Vagina (tissue), 2 donors: Measurements from ENCODE around the gene ST7.

Experiments used
- CTCF ChIP-seq, 3 experiments: fragments of 450-650 bp in 2 of 3; fragments of 200-600 bp in 1 of 3; sonication (generic) in 1 of 3; IDR thresholded peaks; one replicate each; pipeline ENCODE4 v1.5.1; 2017 to 2019; ENCODE audit warnings: antibody characterized with exemption in 3 of 3, mild to moderate bottlenecking in 2 of 3, moderate library complexity in 2 of 3
- POLR2A ChIP-seq, 2 donors: fragments of 450-650 bp; IDR thresholded peaks; one replicate each; pipeline ENCODE4 v1.6.1; 2017; ENCODE audit warnings: antibody characterized with exemption in 2 of 2, mild to moderate bottlenecking in 2 of 2, moderate library complexity in 2 of 2

- no peak for TF ChIP-seq CTCF (IDR thresholded peaks at IDR 0.05)
- TF ChIP-seq POLR2A (IDR thresholded peaks at IDR 0.05) = no peak
Measured at GRCh38 chr7:117038408-117038807, 85.1 kb downstream of the ST7 start.
